H9 (cell line): ENCODE data around the gene TPD52L1. TPM values are rescaled to one million over a fixed set of nuclear protein-coding genes. Genes with fewer than 3 reads are reported as not detected.

Experiments used
- DNase-seq: peaks from one replicate; pipeline ENCODE4 v3.0.0-alpha.2; 2017
- H2AFZ ChIP-seq: one replicate; pipeline ENCODE4 v1.6.1; 2013; ENCODE audit warnings: mild to moderate bottlenecking, low read length, control low read depth, moderate library complexity
- H2AK5ac ChIP-seq: 2 replicates; pipeline ENCODE4 v1.6.1; 2013; ENCODE audit warnings: low read length, control low read depth, mixed read lengths; ENCODE audit not compliant: insufficient read length
- H2BK120ac ChIP-seq: one replicate; pipeline ENCODE4 v1.6.1; 2013; ENCODE audit warnings: low read depth, mild to moderate bottlenecking, low read length, control low read depth, inconsistent platforms; ENCODE audit not compliant: poor library complexity, severe bottlenecking
- H2BK12ac ChIP-seq: 2 replicates; pipeline ENCODE4 v1.6.1; 2013; ENCODE audit warnings: low read length, control low read depth, mixed read lengths, low read depth; ENCODE audit not compliant: insufficient read length
- H2BK15ac ChIP-seq: 2 replicates; pipeline ENCODE4 v1.6.1; 2013; ENCODE audit warnings: low read depth, low read length, control low read depth
- H2BK20ac ChIP-seq: one replicate; pipeline ENCODE4 v1.6.1; 2013; ENCODE audit warnings: low read depth, mild to moderate bottlenecking, low read length, control low read depth, inconsistent platforms; ENCODE audit not compliant: poor library complexity, severe bottlenecking
- H2BK5ac ChIP-seq: 2 replicates; pipeline ENCODE4 v1.6.1; 2013; ENCODE audit warnings: low read length, control low read depth, mixed read lengths; ENCODE audit not compliant: insufficient read length
- H3K14ac ChIP-seq: 2 replicates; pipeline ENCODE4 v1.6.1; 2013; ENCODE audit warnings: low read length, control low read depth; ENCODE audit not compliant: insufficient read depth
- H3K18ac ChIP-seq: 2 replicates; pipeline ENCODE4 v1.6.1; 2013; ENCODE audit warnings: low read depth, mild to moderate bottlenecking, mixed read lengths, low read length, control low read depth; ENCODE audit not compliant: insufficient read length
- H3K23ac ChIP-seq: 2 replicates; pipeline ENCODE4 v1.6.1; 2013; ENCODE audit warnings: low read length, control low read depth, mixed read lengths, low read depth; ENCODE audit not compliant: insufficient read length
- H3K23me2 ChIP-seq: 2 replicates; pipeline ENCODE4 v1.6.1; 2013; ENCODE audit warnings: low read depth, mild to moderate bottlenecking, mixed read lengths, low read length, control low read depth; ENCODE audit not compliant: insufficient read length, poor library complexity, severe bottlenecking
- H3K27ac ChIP-seq: 2 replicates; pipeline ENCODE4 v1.5.1; 2013; ENCODE audit warnings: low read length, control low read depth, mixed read lengths, low read depth; ENCODE audit not compliant: insufficient read length
- H3K27me3 ChIP-seq: 2 replicates; pipeline ENCODE4 v1.6.1; 2013; ENCODE audit warnings: low read length, control low read depth, inconsistent platforms; ENCODE audit not compliant: insufficient read depth
- H3K4ac ChIP-seq: 2 replicates; pipeline ENCODE4 v1.6.1; 2013; ENCODE audit warnings: low read depth, mild to moderate bottlenecking, control low read depth, inconsistent platforms, low read length, moderate library complexity
- H3K4me1 ChIP-seq: 2 replicates; pipeline ENCODE4 v1.6.1; 2013; ENCODE audit warnings: low read length, control low read depth, inconsistent platforms; ENCODE audit not compliant: insufficient read depth
- H3K4me2 ChIP-seq: 2 replicates; pipeline ENCODE4 v1.6.1; 2013; ENCODE audit warnings: low read length, control low read depth, mixed read lengths; ENCODE audit not compliant: insufficient read length, insufficient read depth
- H3K56ac ChIP-seq: 2 replicates; pipeline ENCODE4 v1.6.1; 2013; ENCODE audit warnings: low read depth, mild to moderate bottlenecking, mixed read lengths, low read length, control low read depth; ENCODE audit not compliant: insufficient read length
- H3K79me1 ChIP-seq: 2 replicates; pipeline ENCODE4 v1.6.1; 2013; ENCODE audit warnings: low read depth, mild to moderate bottlenecking, moderate library complexity, low read length, control low read depth, inconsistent platforms; ENCODE audit not compliant: insufficient read depth, poor library complexity, severe bottlenecking
- H3K79me2 ChIP-seq: 2 replicates; pipeline ENCODE4 v1.6.1; 2013; ENCODE audit warnings: low read length, control low read depth, inconsistent platforms; ENCODE audit not compliant: insufficient read depth
- H3K9ac ChIP-seq: 2 replicates; pipeline ENCODE4 v1.6.1; 2013; ENCODE audit warnings: low read length, control low read depth, mixed read lengths; ENCODE audit not compliant: insufficient read length; ENCODE audit errors: extremely low read depth
- H3K9me3 ChIP-seq: one replicate; pipeline ENCODE4 v1.6.1; 2013; ENCODE audit warnings: low read depth, low read length, inconsistent platforms; ENCODE audit not compliant: control insufficient read depth
- H3T11ph ChIP-seq: one replicate; pipeline ENCODE4 v1.6.1; 2013; ENCODE audit warnings: mild to moderate bottlenecking, low read length, control low read depth, inconsistent platforms
- H4K20me1 ChIP-seq: one replicate; pipeline ENCODE4 v1.6.1; 2013; ENCODE audit not compliant: control insufficient read depth, insufficient read length, insufficient read depth
- H4K5ac ChIP-seq: 2 replicates; pipeline ENCODE4 v1.6.1; 2013; ENCODE audit warnings: low read depth, mild to moderate bottlenecking, mixed read lengths, low read length, control low read depth; ENCODE audit not compliant: insufficient read length
- H4K8ac ChIP-seq: replicated peaks from 2 replicates; pipeline ENCODE4 v1.6.1; 2013; ENCODE audit warnings: low read length, control low read depth, mixed read lengths, low read depth; ENCODE audit not compliant: insufficient read length
- H4K91ac ChIP-seq: 2 replicates; pipeline ENCODE4 v1.6.1; 2013; ENCODE audit warnings: low read depth, mild to moderate bottlenecking, moderate library complexity, mixed read lengths, low read length, control low read depth; ENCODE audit not compliant: insufficient read length
- H3K27ac Mint-ChIP-seq, 3 experiments: 2 replicates in 2 of 3; 3 replicates in 1 of 3; pipeline ENCODE4 v1.8.0; 2020 to 2021; ENCODE audit warnings: mixed read lengths in 3 of 3, mild to moderate bottlenecking in 1 of 3, moderate library complexity in 1 of 3
- H3K27me3 Mint-ChIP-seq: 2 replicates; pipeline ENCODE4 v1.8.0; 2021; ENCODE audit warnings: low read depth, mild to moderate bottlenecking, moderate library complexity, mixed read lengths
- H3K36me3 Mint-ChIP-seq, 3 experiments: 2 replicates in 2 of 3; 3 replicates in 1 of 3; pipeline ENCODE4 v1.8.0; 2020 to 2021; ENCODE audit warnings: low read depth in 3 of 3, mixed read lengths in 3 of 3; ENCODE audit not compliant: insufficient read depth in 1 of 3
- H3K4me1 Mint-ChIP-seq, 2 experiments: 2 replicates each; pipeline ENCODE4 v1.8.0; 2020; ENCODE audit warnings: mixed read lengths in 2 of 2
- H3K4me3 Mint-ChIP-seq, 2 experiments: 2 replicates in 1 of 2; 3 replicates in 1 of 2; pipeline ENCODE4 v1.8.0; 2020 to 2021; ENCODE audit warnings: mild to moderate bottlenecking in 2 of 2, mixed read lengths in 2 of 2, moderate library complexity in 1 of 2
- H3K9me3 Mint-ChIP-seq, 2 experiments: 2 replicates in 1 of 2; 3 replicates in 1 of 2; pipeline ENCODE4 v1.8.0; 2020; ENCODE audit warnings: mild to moderate bottlenecking in 2 of 2, mixed read lengths in 2 of 2, moderate library complexity in 1 of 2
- WGBS: extraction: QIAGEN DNeasy Blood & Tissue Kit; methylation state at CpG from one replicate; pipeline ENCODE4 v1.1.7; 2013; ENCODE audit warnings: missing lambda C conversion rate, low lambda C conversion rate, mixed read lengths; ENCODE audit not compliant: insufficient read length; ENCODE audit errors: extremely low coverage; 5-methylcytosine and 5-hydroxymethylcytosine counted together
- total RNA-seq: library from RNA; stranded (reverse); gene quantifications from 2 replicates; pipeline ENCODE4 v1.2.1, GENCODE V29; 2021
- TF ChIP-seq, protein P1 (sequence below): fragments of 200-600 bp; sonication (generic); conservative IDR thresholded peaks from 3 replicates; pipeline ENCODE4 v1.8.0; 2021; ENCODE audit warnings: antibody characterized with exemption, mild to moderate bottlenecking

The TPD52L1 gene
- total RNA-seq, 1 experiment from 2014 or later = 6.6 TPM

DNA sequence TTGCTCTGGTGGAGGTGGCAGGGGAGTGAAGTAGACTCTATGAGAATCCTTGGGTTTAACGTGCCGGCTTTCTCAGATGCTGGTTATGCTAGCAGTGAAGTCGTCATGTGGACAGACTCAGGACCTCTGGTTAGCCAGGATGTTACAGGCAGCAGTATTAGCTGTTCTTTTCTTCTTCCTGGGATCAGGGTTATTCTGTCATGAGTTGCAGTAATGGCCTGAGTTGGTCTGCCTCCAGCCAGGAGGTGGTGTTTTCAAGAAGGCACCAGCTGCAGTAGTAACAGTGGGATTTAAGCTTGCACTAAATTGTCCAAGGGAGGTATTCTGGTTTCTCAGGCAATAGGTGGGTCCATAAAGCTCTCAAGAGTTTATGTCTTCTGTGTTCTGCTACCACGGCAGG is 91.5 kb downstream of the TPD52L1 start:
- no peak overlapping the region for H4K5ac ChIP-seq
- H3K9me3 ChIP-seq = no peaks in the 10 kb centered on the region
- no peak overlapping the region for H4K8ac ChIP-seq
- no peak overlapping the region for H3K18ac ChIP-seq
- no peak overlapping the region for H2BK120ac ChIP-seq
- DNase-seq = no peak
- no peak overlapping the region for H2BK12ac ChIP-seq
- TF ChIP-seq, protein P1, sequence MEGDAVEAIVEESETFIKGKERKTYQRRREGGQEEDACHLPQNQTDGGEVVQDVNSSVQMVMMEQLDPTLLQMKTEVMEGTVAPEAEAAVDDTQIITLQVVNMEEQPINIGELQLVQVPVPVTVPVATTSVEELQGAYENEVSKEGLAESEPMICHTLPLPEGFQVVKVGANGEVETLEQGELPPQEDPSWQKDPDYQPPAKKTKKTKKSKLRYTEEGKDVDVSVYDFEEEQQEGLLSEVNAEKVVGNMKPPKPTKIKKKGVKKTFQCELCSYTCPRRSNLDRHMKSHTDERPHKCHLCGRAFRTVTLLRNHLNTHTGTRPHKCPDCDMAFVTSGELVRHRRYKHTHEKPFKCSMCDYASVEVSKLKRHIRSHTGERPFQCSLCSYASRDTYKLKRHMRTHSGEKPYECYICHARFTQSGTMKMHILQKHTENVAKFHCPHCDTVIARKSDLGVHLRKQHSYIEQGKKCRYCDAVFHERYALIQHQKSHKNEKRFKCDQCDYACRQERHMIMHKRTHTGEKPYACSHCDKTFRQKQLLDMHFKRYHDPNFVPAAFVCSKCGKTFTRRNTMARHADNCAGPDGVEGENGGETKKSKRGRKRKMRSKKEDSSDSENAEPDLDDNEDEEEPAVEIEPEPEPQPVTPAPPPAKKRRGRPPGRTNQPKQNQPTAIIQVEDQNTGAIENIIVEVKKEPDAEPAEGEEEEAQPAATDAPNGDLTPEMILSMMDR = no peak
- H3K27me3 ChIP-seq = no peaks in the 10 kb centered on the region
- no peaks in the 10 kb centered on the region for H3K79me2 ChIP-seq
- no peak overlapping the region for H3K27ac ChIP-seq
- H3K4me2 ChIP-seq = no peak overlapping the region
- no peaks in the 10 kb centered on the region for H3K27me3 Mint-ChIP-seq
- no peak overlapping the region for H2BK15ac ChIP-seq
- H3K4me1 Mint-ChIP-seq = peaks cover 13 to 16% of the 10 kb centered on the region in 2 experiments
- H3K23me2 ChIP-seq = no peaks in the 10 kb centered on the region
- no peak overlapping the region for H3T11ph ChIP-seq
- no peak overlapping the region for H3K27ac Mint-ChIP-seq
- no peak overlapping the region for H2BK20ac ChIP-seq
- H3K36me3 Mint-ChIP-seq = peaks cover 2 to 14% (median 3%) of the 10 kb centered on the region in 3 experiments; a peak in 4 of 7 replicates
- H2AFZ ChIP-seq = no peak overlapping the region
- H3K79me1 ChIP-seq = no peaks in the 10 kb centered on the region
- H3K9me3 Mint-ChIP-seq = peaks cover 11 to 13% of the 10 kb centered on the region in 2 experiments; a peak in 4 of 5 replicates
- H2AK5ac ChIP-seq = no peak overlapping the region
- H3K4ac ChIP-seq = no peak overlapping the region
- H4K20me1 ChIP-seq = no peaks in the 10 kb centered on the region
- no peak overlapping the region for H3K14ac ChIP-seq
- WGBS = no CpG with 5 or more reads among the region's 4 CpGs
- no peaks in the 10 kb centered on the region; the same call in 1 of the 2 replicates for H3K4me1 ChIP-seq
- no peak overlapping the region for H3K56ac ChIP-seq
- no peak overlapping the region for H3K9ac ChIP-seq
- no peak overlapping the region for H3K23ac ChIP-seq
- no peak overlapping the region for H3K4me3 Mint-ChIP-seq
- no peak overlapping the region for H2BK5ac ChIP-seq
- no peak overlapping the region for H4K91ac ChIP-seq
